Measurements from ENCODE around the gene SPECC1. TPM values are rescaled to one million over a fixed set of nuclear protein-coding genes. Genes with fewer than 3 reads are reported as not detected.
A peak's percentile ranks its signal among the peaks of the same experiment; 100 is the strongest.

SPECC1 gene
- total RNA-seq, 1 donor from 2014 or later: 69.6 TPM

GRCh38 chr17:20083156-20083859 lies 74.1 kb downstream of the SPECC1 start:
- Mint-ChIP-seq H3K4me1 (ENCODE audit: low read depth) (peaks cover 42% of the 10 kb centered on the region), H3K4me3 (ENCODE audit: low read depth) (no peak overlapping the region), H3K9me3 (ENCODE audit: low read depth) (peaks cover 12% of the 10 kb centered on the region), H3K36me3 (ENCODE audit: insufficient read depth) (peaks cover 8% of the 10 kb centered on the region), H3K27me3 (peaks cover 60% of the 10 kb centered on the region), H3K27ac (no peak overlapping the region)
- DNase-seq (ENCODE audit: low spot score, unreplicated experiment): no peak
- TF ChIP-seq CTCF (IDR thresholded peaks at IDR 0.05; ENCODE audit: unreplicated experiment): no peak

- H3K27me3 Mint-ChIP-seq: peaks cover 57% of the 10 kb centered on the region
- peak overlapping the region; percentile 21 for H3K27ac Mint-ChIP-seq
- no peak for DNase-seq (ENCODE audit: low spot score, unreplicated experiment)
- TF ChIP-seq CTCF (IDR thresholded peaks at IDR 0.05; ENCODE audit: unreplicated experiment): no peak
- peaks cover 8% of the 10 kb centered on the region for H3K36me3 Mint-ChIP-seq (ENCODE audit: insufficient read depth)
- H3K9me3 Mint-ChIP-seq (ENCODE audit: low read depth): peaks cover 14% of the 10 kb centered on the region
- H3K4me1 Mint-ChIP-seq (ENCODE audit: low read depth): peaks cover 42% of the 10 kb centered on the region
- no peak overlapping the region for H3K4me3 Mint-ChIP-seq (ENCODE audit: low read depth)
These were observed 75.6 kb downstream of the SPECC1 start for GRCh38 chr17:20084621-20085282.

GRCh38 chr17:20085283-20085845 lies 76.2 kb downstream of the SPECC1 start:
- peaks cover 53% of the 10 kb centered on the region for H3K27me3 Mint-ChIP-seq
- H3K4me1 Mint-ChIP-seq (ENCODE audit: low read depth): peaks cover 38% of the 10 kb centered on the region
- H3K9me3 Mint-ChIP-seq (ENCODE audit: low read depth): peaks cover 14% of the 10 kb centered on the region
- peaks cover 8% of the 10 kb centered on the region for H3K36me3 Mint-ChIP-seq (ENCODE audit: insufficient read depth)
- H3K4me3 Mint-ChIP-seq (ENCODE audit: low read depth): no peak overlapping the region
- no peak for DNase-seq (ENCODE audit: low spot score, unreplicated experiment)
- no peak for TF ChIP-seq CTCF (IDR thresholded peaks at IDR 0.05; ENCODE audit: unreplicated experiment)
- peak overlapping the region; percentile 21 for H3K27ac Mint-ChIP-seq

- Mint-ChIP-seq H3K27me3 (peaks cover 50% of the 10 kb centered on the region), H3K9me3 (ENCODE audit: low read depth) (peaks cover 14% of the 10 kb centered on the region), H3K4me3 (ENCODE audit: low read depth) (peak overlapping the region; percentile 25), H3K36me3 (ENCODE audit: insufficient read depth) (peaks cover 8% of the 10 kb centered on the region), H3K27ac (peak overlapping the region; percentile 45), H3K4me1 (ENCODE audit: low read depth) (peaks cover 32% of the 10 kb centered on the region)
- no peak for DNase-seq (ENCODE audit: low spot score, unreplicated experiment)
- no peak for TF ChIP-seq CTCF (IDR thresholded peaks at IDR 0.05; ENCODE audit: unreplicated experiment)
These were observed 77.4 kb downstream of the SPECC1 start for GRCh38 chr17:20086416-20087076.
